HepG2 (cell line): ENCODE measurements around the gene LGALS1. TPM values are rescaled to one million over a fixed set of nuclear protein-coding genes. Genes with fewer than 3 reads are reported as not detected.

Experiments
- ATAC-seq: fragments of 200-7000 bp; cut with Tn5 transposase; 3 replicates; pipeline ENCODE4 v1.9.1; 2020; ENCODE audit warnings: mild to moderate bottlenecking, moderate library complexity
- BruUV-seq: library from RNA; stranded (reverse); fragments of 400-500 nt; replicated peaks from 2 replicates; lab custom pipeline; 2021; lab: Mats Ljungman, UMichigan
- CTCF ChIA-PET: fragments of 300-600 bp; formaldehyde crosslinking; extraction: SDS; loops from one replicate; lab custom pipeline; 2021; ENCODE audit warnings: low total read pairs, inconsistent platforms, low intra/inter-chr PET ratio; lab: Yijun Ruan, JAX
- POLR2A ChIA-PET: fragments of 350-600 bp; sonication (Branson Sonifier 250); formaldehyde crosslinking; loops from one replicate; lab custom pipeline; 2020; ENCODE audit warnings: antibody characterized with exemption, inconsistent platforms; lab: Yijun Ruan, JAX
- DNase-seq: peaks from one replicate; pipeline ENCODE4 v3.0.0-alpha.2; 2015; ENCODE audit warnings: low spot score
- FAIRE-seq: peaks from 3 replicates; lab custom pipeline; 2011; peaks lifted over from hg19 to GRCh38; lab: Jason Lieb, UNC
- H2AFZ ChIP-seq: one replicate; pipeline ENCODE4 v1.6.1; 2011; ENCODE audit warnings: low read length, inconsistent platforms
- H3K27ac ChIP-seq: fragments of 300-600 bp; 3 replicates; pipeline ENCODE4 v1.8.0; 2011; ENCODE audit warnings: mixed run types, mild to moderate bottlenecking, mixed read lengths, low read length, inconsistent platforms; ENCODE audit not compliant: insufficient read depth; ENCODE audit errors: extremely low read length
- H3K27me3 ChIP-seq, 2 experiments: fragments of 200-600 bp in 1 of 2; 2 replicates in 1 of 2; 3 replicates in 1 of 2; pipeline versions ENCODE4 v1.6.0 to v1.8.0; 2011; ENCODE audit warnings: low read length in 2 of 2, mild to moderate bottlenecking in 2 of 2, moderate library complexity in 2 of 2, inconsistent platforms in 1 of 2; ENCODE audit not compliant: insufficient read depth in 2 of 2, control insufficient read depth in 1 of 2
- H3K36me3 ChIP-seq, 2 experiments: fragments of 200-600 bp in 1 of 2; replicated peaks in 1 of 2; 2 replicates in 1 of 2; 3 replicates in 1 of 2; pipeline versions ENCODE4 v1.5.1 to v1.8.0; 2011; ENCODE audit warnings: low read length in 2 of 2, inconsistent platforms in 1 of 2; ENCODE audit not compliant: insufficient read depth in 2 of 2, control insufficient read depth in 1 of 2
- H3K4me1 ChIP-seq: 2 replicates; pipeline ENCODE4 v1.5.1; 2012; ENCODE audit warnings: low read length, inconsistent platforms; ENCODE audit not compliant: insufficient read depth
- H3K4me2 ChIP-seq: 2 replicates; pipeline ENCODE4 v1.6.0; 2011; ENCODE audit warnings: low read depth, low read length, inconsistent platforms
- H3K4me3 ChIP-seq, 3 experiments: fragments of 200-600 bp in 1 of 3; sonication (generic), shearing (Covaris generic) in 1 of 3; replicated peaks in 1 of 3; 2 replicates each; pipeline ENCODE4 v1.5.1; 2011 to 2016; ENCODE audit warnings: low read length in 3 of 3, inconsistent platforms in 2 of 3, low read depth in 2 of 3, mild to moderate bottlenecking in 2 of 3, control low read depth in 1 of 3, mixed read lengths in 1 of 3; ENCODE audit not compliant: insufficient read depth in 1 of 3
- H3K79me2 ChIP-seq: one replicate; pipeline ENCODE4 v1.6.1; 2011; ENCODE audit warnings: low read length, inconsistent platforms; ENCODE audit not compliant: insufficient read depth
- H3K9ac ChIP-seq: 2 replicates; pipeline ENCODE4 v1.6.0; 2011; ENCODE audit warnings: mild to moderate bottlenecking, low read depth, low read length, inconsistent platforms; ENCODE audit not compliant: insufficient read depth
- H3K9me3 ChIP-seq: 2 replicates; pipeline ENCODE4 v1.5.1; 2012; ENCODE audit warnings: mild to moderate bottlenecking, low read length
- H4K20me1 ChIP-seq: 2 replicates; pipeline ENCODE4 v1.6.0; 2011; ENCODE audit warnings: inconsistent platforms, mild to moderate bottlenecking, low read length, moderate library complexity; ENCODE audit not compliant: insufficient read depth
- AKAP8 ChIP-seq: sonication (generic); formaldehyde crosslinking; IDR thresholded peaks from 2 replicates; pipeline ENCODE4 v1.5.1; 2020; ENCODE audit warnings: mild to moderate bottlenecking, missing genetic modification reagents
- ATM ChIP-seq: fragments of 450-650 bp; IDR thresholded peaks from 2 replicates; pipeline ENCODE4 v1.7.1; 2017; ENCODE audit warnings: mild to moderate bottlenecking, borderline replicate concordance
- CAMTA2 ChIP-seq: sonication (generic); formaldehyde crosslinking; IDR thresholded peaks from 2 replicates; pipeline ENCODE4 v1.4.0; 2020; ENCODE audit warnings: mild to moderate bottlenecking, missing genetic modification reagents, borderline replicate concordance
- DR1 ChIP-seq: sonication (generic); formaldehyde crosslinking; IDR thresholded peaks from 2 replicates; pipeline ENCODE4 v1.8.0; 2021; ENCODE audit warnings: mild to moderate bottlenecking, missing genetic modification reagents, inconsistent platforms
- HBP1 ChIP-seq: IDR thresholded peaks from 2 replicates; pipeline ENCODE4 v1.6.1; 2016; ENCODE audit warnings: low read depth, control low read depth
- HIVEP1 ChIP-seq: sonication (generic); formaldehyde crosslinking; IDR thresholded peaks from 2 replicates; pipeline ENCODE4 v1.4.0; 2020; ENCODE audit warnings: mild to moderate bottlenecking, missing genetic modification reagents
- RAD21 ChIP-seq: fragments of 450-650 bp; formaldehyde crosslinking; IDR thresholded peaks from 2 replicates; pipeline ENCODE4 v1.5.0; 2020; ENCODE audit warnings: mild to moderate bottlenecking
- SAFB2 ChIP-seq: sonication (generic); formaldehyde crosslinking; IDR thresholded peaks from 2 replicates; pipeline ENCODE4 v1.5.1; 2020; ENCODE audit warnings: missing genetic modification reagents, low read depth, mild to moderate bottlenecking, borderline replicate concordance
- SMYD3 ChIP-seq: sonication (generic); formaldehyde crosslinking; IDR thresholded peaks from 2 replicates; pipeline ENCODE4 v1.8.1; 2023; ENCODE audit warnings: mild to moderate bottlenecking, missing genetic modification reagents
- TEAD3 ChIP-seq: optimal IDR thresholded peaks from 2 replicates; pipeline ENCODE3; 2016; ENCODE audit warnings: borderline replicate concordance
- THAP8 ChIP-seq: sonication (generic); formaldehyde crosslinking; IDR thresholded peaks from 2 replicates; pipeline ENCODE4 v1.5.1; 2020; ENCODE audit warnings: missing genetic modification reagents, mild to moderate bottlenecking, borderline replicate concordance
- ZBTB49 ChIP-seq: sonication (generic); formaldehyde crosslinking; IDR thresholded peaks from 2 replicates; pipeline ENCODE4 v1.4.0; 2020; ENCODE audit warnings: missing genetic modification reagents, borderline replicate concordance
- ZNF33B ChIP-seq: sonication (generic); formaldehyde crosslinking; IDR thresholded peaks from 2 replicates; pipeline ENCODE4 v1.5.1; 2020; ENCODE audit warnings: mild to moderate bottlenecking, missing genetic modification reagents
- ZNF713 ChIP-seq: sonication (generic); formaldehyde crosslinking; IDR thresholded peaks from 2 replicates; pipeline ENCODE4 v1.4.0; 2020; ENCODE audit warnings: mild to moderate bottlenecking, missing genetic modification reagents
- WGBS: methylation state at CpG from one replicate; pipeline ENCODE4 v1.1.6; 2017; ENCODE audit warnings: low lambda C conversion rate; 5-methylcytosine and 5-hydroxymethylcytosine counted together
- in situ Hi-C: cut with HindIII; loops from 2 replicates; pipeline ENCODE4 v1.10.0; 2017; ENCODE audit warnings: low pct_unique_long_range_greater_than_20kb; ENCODE audit not compliant: extremely low pct_ligation_motif_present
- intact Hi-C: fragments of 100-400 bp; cut with micrococcal nuclease; formaldehyde crosslinking; loops from one replicate; pipeline ENCODE4 v1.10.0; 2022; ENCODE audit not compliant: unreplicated experiment
- polyA plus RNA-seq, 8 experiments: library from polyadenylated mRNA; depleted of rRNA in 3 of 8; stranded (reverse) in 7 of 8; unstranded in 1 of 8; fragments of >200 nt; fragmentation: Illumina TruSeq in 4 of 8; extraction: Trizol in 4 of 8; gene quantifications; 2 replicates each; pipeline versions ENCODE4 v1.2.1 to v1.2.3, GENCODE V29; 2011 to 2016; ENCODE audit warnings: low read depth in 4 of 8, missing spikeins in 1 of 8, mixed read lengths in 1 of 8; ENCODE audit not compliant: insufficient read depth in 1 of 8
- total RNA-seq, 5 experiments: library from RNA; depleted of rRNA; stranded (reverse); fragments of >200 nt; fragmentation: Illumina TruSeq; extraction: Trizol; gene quantifications; 2 replicates each; pipeline ENCODE4 v1.2.3, GENCODE V29; 2016; ENCODE audit warnings: low read depth in 1 of 5
- TF ChIP-seq, protein P1 (sequence below): sonication (generic); formaldehyde crosslinking; conservative IDR thresholded peaks from 2 replicates; pipeline ENCODE4 v1.4.0; 2020; ENCODE audit warnings: missing genetic modification reagents
- TF ChIP-seq, protein P2 (sequence below): sonication (generic); formaldehyde crosslinking; IDR thresholded peaks from 2 replicates; pipeline ENCODE4 v1.4.0; 2020; ENCODE audit warnings: mild to moderate bottlenecking, missing genetic modification reagents

LGALS1 gene
- total and polyA plus RNA-seq, 2 of the 13 experiments (the other 11 are each of a cell fraction or from before 2014, with no cell fraction given), result 103 to 858 TPM

DNA sequence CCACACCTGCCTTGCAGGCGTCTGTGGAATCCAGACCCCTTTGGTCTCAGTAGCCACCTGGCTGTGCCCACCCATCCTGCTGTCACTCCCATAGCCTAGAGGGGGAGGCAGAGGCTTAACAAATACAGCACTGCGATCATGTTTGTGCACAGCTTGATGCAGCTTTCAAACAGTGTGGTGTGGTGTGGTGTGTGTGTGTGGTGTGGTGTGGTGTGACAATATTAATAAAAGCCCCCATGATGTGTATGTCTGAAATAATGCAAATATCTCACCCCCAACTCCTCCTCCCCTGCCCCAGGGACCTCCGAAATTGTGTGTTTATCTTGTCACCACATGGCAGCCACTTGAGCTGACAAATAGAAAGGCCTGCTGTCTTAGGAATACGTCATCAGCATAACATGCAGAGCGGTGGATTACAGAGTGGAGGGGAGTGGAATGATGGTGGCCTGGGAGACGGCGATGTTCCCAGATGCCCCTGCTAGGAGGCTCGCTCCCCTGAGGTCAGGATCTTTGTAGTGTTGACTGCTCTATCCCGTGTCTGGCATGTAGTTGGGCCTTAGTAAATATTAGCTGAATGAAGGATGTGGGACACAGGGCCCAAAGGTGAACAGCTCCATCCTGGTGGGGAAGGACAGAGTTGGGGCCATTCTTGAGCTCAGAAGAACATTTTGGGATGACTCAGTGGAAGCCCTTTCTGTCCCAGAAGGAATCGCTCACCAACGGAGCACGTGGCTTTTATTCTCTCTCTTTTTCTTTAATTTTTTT, 14.1 kb upstream of the LGALS1 start:
- in situ Hi-C loops (no loop called here), intact Hi-C loops (loop anchor here (1.0 kb wide), 2 partner anchors 16 to 20 kb away; no protein-coding TSS in a partner anchor)
- Histone ChIP-seq H3K4me1 (peaks cover 64% of the 10 kb centered on the region), H3K27ac (peak overlapping the region; percentile 93), H3K4me2 (peak overlapping the region; percentile 94), H3K27me3 (no peaks in the 10 kb centered on the region; a peak in 1 of 5 replicates), H3K9ac (peak overlapping the region; percentile 92), H3K79me2 (peaks cover 65% of the 10 kb centered on the region), H3K4me3 (peak overlapping the region; percentile 75 to 97 (median 94)), H3K9me3 (no peaks in the 10 kb centered on the region), H3K36me3 (peaks cover 13 to 22% of the 10 kb centered on the region in 2 experiments), H2AFZ (no peak overlapping the region), H4K20me1 (peaks cover 59% of the 10 kb centered on the region)
- ChIA-PET POLR2A (interaction anchor here (0.6 to 11.2 kb wide), 24 partner anchors 10 to 514 kb away, joined by 3 to 242 read pairs (median 4); partner anchors contain the start of genes CDC42EP1, GCAT, GGA1 and LGALS1), CTCF (interaction anchor here (1.9 kb wide), 1 partner anchor 21 kb away, joined by 7 read pairs; no protein-coding TSS in a partner anchor)
- ATAC-seq (peak; percentile 46), FAIRE-seq (peak; percentile 94), DNase-seq (peak; percentile 90)
- BruUV-seq, result no TSS peak
- WGBS, result 4% methylated on average over 12 of the region's 12 CpGs
- peak; percentile 80 for TF ChIP-seq TEAD3 (CRISPR knock-in tag)
- TF ChIP-seq, protein P1, sequence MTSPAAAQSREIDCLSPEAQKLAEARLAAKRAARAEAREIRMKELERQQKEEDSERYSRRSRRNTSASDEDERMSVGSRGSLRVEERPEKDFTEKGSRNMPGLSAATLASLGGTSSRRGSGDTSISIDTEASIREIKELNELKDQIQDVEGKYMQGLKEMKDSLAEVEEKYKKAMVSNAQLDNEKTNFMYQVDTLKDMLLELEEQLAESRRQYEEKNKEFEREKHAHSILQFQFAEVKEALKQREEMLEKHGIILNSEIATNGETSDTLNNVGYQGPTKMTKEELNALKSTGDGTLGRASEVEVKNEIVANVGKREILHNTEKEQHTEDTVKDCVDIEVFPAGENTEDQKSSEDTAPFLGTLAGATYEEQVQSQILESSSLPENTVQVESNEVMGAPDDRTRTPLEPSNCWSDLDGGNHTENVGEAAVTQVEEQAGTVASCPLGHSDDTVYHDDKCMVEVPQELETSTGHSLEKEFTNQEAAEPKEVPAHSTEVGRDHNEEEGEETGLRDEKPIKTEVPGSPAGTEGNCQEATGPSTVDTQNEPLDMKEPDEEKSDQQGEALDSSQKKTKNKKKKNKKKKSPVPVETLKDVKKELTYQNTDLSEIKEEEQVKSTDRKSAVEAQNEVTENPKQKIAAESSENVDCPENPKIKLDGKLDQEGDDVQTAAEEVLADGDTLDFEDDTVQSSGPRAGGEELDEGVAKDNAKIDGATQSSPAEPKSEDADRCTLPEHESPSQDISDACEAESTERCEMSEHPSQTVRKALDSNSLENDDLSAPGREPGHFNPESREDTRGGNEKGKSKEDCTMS (CRISPR knock-in tag), result no peak
- TF ChIP-seq SAFB2 (CRISPR knock-in tag), result no peak
- no peak for TF ChIP-seq ZNF713 (CRISPR knock-in tag)
- no peak for TF ChIP-seq ATM
- peak; percentile 56; the same call in 1 of the 2 replicates for TF ChIP-seq AKAP8 (CRISPR knock-in tag)
- TF ChIP-seq DR1 (CRISPR knock-in tag), result no peak
- TF ChIP-seq ZNF33B, result no peak
- TF ChIP-seq RAD21, result peak; percentile 66; the same call in 1 of the 2 replicates
- TF ChIP-seq THAP8 (CRISPR knock-in tag), result no peak; the same call in 1 of the 2 replicates
- TF ChIP-seq HIVEP1 (CRISPR knock-in tag), result no peak
- TF ChIP-seq CAMTA2 (CRISPR knock-in tag), result no peak
- 0 out of 2 replicates have a peak, but pooled peaks have one; percentile 17 for TF ChIP-seq HBP1 (CRISPR knock-in tag)
- TF ChIP-seq, protein P2, sequence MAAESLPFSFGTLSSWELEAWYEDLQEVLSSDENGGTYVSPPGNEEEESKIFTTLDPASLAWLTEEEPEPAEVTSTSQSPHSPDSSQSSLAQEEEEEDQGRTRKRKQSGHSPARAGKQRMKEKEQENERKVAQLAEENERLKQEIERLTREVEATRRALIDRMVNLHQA (CRISPR knock-in tag), result no peak
- no peak for TF ChIP-seq SMYD3
- no peak for TF ChIP-seq ZBTB49 (CRISPR knock-in tag)
